Brain microvascular endothelial cell (primary cell): ENCODE results near the gene FOXK2.
"Not testable (repeated sequence)": the region's sequence is repeated elsewhere in the genome, so short reads cannot be mapped to it uniquely, and the experiment has no call there.

Source experiments
- DNase-seq: peaks from one replicate; pipeline ENCODE4 v3.0.0-alpha.2; 2020
- H3K27ac ChIP-seq: fragments of 250-450 bp; sonication (Bioruptor Pico); 2 replicates; pipeline ENCODE4 v1.5.1; 2020; ENCODE audit warnings: mild to moderate bottlenecking, moderate library complexity
- H3K27me3 ChIP-seq: fragments of 250-450 bp; sonication (Bioruptor Pico); replicated peaks from 2 replicates; pipeline ENCODE4 v1.5.1; 2020; ENCODE audit warnings: mild to moderate bottlenecking
- H3K36me3 ChIP-seq: fragments of 250-450 bp; sonication (Bioruptor Pico); replicated peaks from 2 replicates; pipeline ENCODE4 v1.5.1; 2020; ENCODE audit warnings: mild to moderate bottlenecking
- H3K4me3 ChIP-seq: 2 replicates; pipeline ENCODE4 v1.5.1; 2011; ENCODE audit warnings: low read depth, mild to moderate bottlenecking, control low read depth, low read length, moderate library complexity
- in situ Hi-C: cut with HindIII; loops from 2 replicates; pipeline ENCODE4 v1.10.0; 2017; ENCODE audit warnings: low sequenced_read_pairs, low pct_ligation_motif_present
- TF ChIP-seq, protein P1 (sequence below): IDR thresholded peaks from 2 replicates; pipeline ENCODE4 v1.5.1; 2011; ENCODE audit warnings: low read depth, mild to moderate bottlenecking, moderate library complexity, low read length, control low read depth, inconsistent platforms; ENCODE audit errors: missing control alignments

The FOXK2 gene

DNA sequence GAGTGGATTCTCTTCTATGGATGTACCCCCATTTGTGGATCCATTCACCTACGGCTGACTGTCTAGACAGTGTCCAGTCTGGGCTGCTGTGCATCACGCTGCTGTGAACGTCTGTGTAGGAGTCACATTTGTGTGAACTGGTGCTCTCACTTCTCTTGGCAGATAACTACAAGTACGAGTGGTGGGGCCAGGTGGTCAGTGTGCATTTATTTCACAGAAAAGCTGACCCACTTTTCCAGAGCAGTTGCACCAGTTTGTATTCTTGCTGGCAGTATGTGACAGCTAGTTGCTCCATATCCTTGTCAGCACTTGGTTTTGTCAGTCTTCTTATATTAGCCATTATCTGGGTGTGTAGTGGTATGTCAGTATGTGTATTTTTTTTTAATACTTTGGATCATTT, 28.4 kb downstream of the FOXK2 start:
- Histone ChIP-seq H3K27ac (no peak overlapping the region), H3K27me3 (no peaks in the 10 kb centered on the region), H3K4me3 (no peak overlapping the region), H3K36me3 (no peaks in the 10 kb centered on the region)
- TF ChIP-seq, protein P1, sequence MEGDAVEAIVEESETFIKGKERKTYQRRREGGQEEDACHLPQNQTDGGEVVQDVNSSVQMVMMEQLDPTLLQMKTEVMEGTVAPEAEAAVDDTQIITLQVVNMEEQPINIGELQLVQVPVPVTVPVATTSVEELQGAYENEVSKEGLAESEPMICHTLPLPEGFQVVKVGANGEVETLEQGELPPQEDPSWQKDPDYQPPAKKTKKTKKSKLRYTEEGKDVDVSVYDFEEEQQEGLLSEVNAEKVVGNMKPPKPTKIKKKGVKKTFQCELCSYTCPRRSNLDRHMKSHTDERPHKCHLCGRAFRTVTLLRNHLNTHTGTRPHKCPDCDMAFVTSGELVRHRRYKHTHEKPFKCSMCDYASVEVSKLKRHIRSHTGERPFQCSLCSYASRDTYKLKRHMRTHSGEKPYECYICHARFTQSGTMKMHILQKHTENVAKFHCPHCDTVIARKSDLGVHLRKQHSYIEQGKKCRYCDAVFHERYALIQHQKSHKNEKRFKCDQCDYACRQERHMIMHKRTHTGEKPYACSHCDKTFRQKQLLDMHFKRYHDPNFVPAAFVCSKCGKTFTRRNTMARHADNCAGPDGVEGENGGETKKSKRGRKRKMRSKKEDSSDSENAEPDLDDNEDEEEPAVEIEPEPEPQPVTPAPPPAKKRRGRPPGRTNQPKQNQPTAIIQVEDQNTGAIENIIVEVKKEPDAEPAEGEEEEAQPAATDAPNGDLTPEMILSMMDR = no peak
- no peak for DNase-seq
- in situ Hi-C loops = no loop called here

DNA sequence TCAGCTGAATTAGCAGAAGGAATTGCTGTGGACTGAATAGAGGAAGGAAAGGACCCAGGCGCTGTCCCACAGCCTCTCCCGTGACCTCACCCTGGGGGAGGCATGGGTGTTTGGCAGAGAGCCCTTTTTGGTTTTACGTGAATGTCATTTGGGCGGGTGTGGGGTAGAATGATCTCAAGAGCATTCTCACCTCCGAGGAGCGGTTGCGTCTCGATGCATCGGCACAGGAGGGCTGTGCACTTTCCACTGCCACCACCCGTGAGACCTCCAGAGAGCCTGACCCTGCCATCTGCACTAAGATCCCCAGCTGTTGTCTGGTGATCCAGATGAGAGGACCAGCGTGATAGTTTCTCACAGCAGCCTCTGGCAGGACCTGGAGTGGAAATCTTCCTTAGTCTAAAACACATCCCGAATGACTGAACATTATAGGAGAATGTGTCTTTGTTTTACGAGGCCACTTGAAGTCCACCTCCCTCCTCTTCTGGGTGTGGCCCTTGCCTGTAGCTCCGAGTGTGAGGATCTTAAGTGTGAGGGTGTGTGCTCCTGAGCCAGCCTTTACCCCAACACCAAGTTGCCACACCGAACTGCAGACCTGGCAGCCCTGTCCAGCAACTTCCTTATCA, 29.3 kb downstream of the FOXK2 start:
- DNase-seq = no peak
- TF ChIP-seq, protein P1 = no peak
- Histone ChIP-seq H3K27ac (no peak overlapping the region), H3K27me3 (no peaks in the 10 kb centered on the region), H3K36me3 (no peaks in the 10 kb centered on the region), H3K4me3 (no peak overlapping the region)
- in situ Hi-C loops = no loop called here

DNA sequence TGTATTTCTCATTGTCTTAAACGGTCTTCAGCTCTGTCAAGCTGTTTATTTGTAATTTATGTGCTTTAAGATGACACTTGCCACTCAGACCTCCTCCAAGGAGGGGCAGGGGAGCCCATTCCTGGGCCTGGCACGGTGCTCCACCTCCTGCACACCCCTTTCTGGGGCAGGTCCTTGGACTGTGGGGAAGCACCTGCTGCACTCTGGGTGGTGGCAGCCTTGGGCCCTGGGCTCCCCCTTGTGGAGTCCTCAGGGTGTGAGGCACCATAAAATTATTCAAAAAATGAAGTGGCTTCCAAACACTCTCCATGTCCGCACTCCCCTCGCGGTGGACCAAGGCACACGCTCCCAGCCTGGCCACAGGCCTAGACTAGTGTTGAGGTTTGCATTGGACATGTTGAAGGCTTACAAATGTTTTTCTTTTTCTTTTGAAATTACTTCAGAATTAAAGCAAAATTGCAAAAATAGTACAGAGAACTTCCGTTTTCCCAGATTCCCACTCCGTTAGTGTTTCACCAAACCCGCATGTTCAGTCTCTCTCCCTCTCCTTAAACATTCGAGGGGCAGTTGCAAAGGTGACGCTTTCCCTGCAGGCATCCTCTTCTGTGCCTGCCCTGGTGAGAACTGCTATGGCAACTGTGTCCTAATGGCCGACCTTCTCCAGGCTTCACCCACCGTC, 32.4 kb downstream of the FOXK2 start:
- no peak overlapping the region for H3K27ac ChIP-seq
- no peaks in the 10 kb centered on the region for H3K27me3 ChIP-seq
- peak; percentile 62 for DNase-seq
- no peak overlapping the region for H3K4me3 ChIP-seq
- in situ Hi-C loops = no loop called here
- H3K36me3 ChIP-seq = no peaks in the 10 kb centered on the region
- TF ChIP-seq, protein P1 = peak; percentile 86

DNA sequence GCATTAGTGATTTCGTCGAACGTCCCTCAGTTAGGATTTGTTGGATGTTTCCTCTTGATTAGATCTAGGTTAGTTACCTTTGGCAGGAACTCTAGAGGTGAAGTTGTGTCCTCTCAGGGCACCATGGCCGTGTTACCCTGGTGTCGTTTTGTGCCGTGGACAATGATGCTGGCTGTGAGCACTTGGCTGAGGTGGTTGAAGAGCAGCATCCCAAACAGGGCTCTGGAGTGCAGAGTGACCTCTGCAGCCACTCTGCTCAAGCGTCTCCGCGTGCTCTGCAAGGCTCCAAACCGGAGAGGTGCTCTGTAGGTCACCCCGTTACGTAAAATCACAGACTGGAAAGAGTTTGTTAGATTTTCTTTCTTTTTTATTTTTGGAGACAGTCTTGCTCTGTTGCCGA, 33.0 kb downstream of the FOXK2 start:
- Histone ChIP-seq H3K4me3 (no peak overlapping the region), H3K27ac (no peak overlapping the region), H3K36me3 (no peaks in the 10 kb centered on the region), H3K27me3 (no peaks in the 10 kb centered on the region)
- in situ Hi-C loops = no loop called here
- TF ChIP-seq, protein P1 = no peak
- DNase-seq = no peak

DNA sequence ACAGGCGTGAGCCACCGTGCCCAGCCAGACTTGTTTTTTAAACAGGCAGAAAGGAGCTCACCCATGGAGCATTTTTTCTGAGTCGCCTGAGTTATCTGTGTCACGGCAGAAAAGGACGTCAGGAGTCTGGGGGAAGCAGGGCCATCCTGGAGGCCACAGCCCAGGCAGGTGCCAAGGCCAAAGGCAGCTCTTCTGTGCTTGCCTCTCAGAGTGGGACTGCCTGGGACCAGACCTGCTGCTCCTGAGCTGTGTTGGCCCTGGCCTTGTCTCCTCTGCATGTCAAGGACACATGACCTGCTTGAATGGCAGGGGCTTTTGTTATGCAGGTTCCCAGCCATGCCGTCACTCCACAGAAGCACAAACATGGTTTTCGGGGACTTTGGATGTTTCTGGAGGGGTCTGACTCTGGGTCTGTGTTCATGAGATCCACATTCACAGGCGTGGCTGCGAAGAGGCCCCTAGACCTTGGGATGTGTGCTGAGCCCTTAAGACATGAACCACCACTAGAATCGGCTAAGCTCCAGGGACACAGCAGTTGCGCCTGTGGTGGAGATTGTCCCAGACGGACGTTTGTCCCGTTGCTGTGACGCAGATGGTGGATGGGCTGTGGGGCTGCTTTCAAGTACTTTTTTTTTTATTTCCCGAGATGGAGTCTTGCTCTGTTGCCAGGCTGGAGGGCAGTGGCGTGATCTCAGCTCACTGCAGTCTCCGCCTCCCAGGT, 33.8 kb downstream of the FOXK2 start:
- in situ Hi-C loops = no loop called here

DNA sequence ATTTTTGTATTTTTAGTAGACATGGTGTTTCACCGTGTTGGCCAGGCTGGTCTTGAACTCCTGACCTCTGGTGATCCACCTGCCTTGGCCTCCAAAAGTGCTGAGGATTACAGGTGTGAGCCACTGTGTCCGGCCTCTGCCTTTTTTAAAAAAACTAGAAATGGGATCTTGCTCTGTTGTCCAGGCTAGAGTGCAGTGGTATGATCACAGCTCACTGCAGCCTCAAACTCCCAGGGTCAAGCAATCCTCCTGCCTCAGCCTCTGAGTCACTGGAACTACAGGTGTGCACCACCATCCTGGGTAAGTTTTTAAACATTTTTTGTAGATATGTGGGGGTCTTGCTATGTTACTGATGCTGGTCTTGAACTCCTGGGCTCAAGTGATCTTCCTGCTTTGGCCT, 38.0 kb downstream of the FOXK2 start:
- H3K4me3 ChIP-seq, H3K36me3 ChIP-seq, DNase-seq, H3K27me3 ChIP-seq, in situ Hi-C loops, H3K27ac ChIP-seq: not testable (repeated sequence)

More for the DNA sequence above, 33.8 kb downstream of the FOXK2 start:
- TF ChIP-seq, protein P1 = no peak
- no peak for DNase-seq
- Histone ChIP-seq H3K27ac (no peak overlapping the region), H3K4me3 (no peak overlapping the region), H3K36me3 (no peaks in the 10 kb centered on the region), H3K27me3 (no peaks in the 10 kb centered on the region)
